ENCODE measurements around the gene LRRC8D.

DNA sequence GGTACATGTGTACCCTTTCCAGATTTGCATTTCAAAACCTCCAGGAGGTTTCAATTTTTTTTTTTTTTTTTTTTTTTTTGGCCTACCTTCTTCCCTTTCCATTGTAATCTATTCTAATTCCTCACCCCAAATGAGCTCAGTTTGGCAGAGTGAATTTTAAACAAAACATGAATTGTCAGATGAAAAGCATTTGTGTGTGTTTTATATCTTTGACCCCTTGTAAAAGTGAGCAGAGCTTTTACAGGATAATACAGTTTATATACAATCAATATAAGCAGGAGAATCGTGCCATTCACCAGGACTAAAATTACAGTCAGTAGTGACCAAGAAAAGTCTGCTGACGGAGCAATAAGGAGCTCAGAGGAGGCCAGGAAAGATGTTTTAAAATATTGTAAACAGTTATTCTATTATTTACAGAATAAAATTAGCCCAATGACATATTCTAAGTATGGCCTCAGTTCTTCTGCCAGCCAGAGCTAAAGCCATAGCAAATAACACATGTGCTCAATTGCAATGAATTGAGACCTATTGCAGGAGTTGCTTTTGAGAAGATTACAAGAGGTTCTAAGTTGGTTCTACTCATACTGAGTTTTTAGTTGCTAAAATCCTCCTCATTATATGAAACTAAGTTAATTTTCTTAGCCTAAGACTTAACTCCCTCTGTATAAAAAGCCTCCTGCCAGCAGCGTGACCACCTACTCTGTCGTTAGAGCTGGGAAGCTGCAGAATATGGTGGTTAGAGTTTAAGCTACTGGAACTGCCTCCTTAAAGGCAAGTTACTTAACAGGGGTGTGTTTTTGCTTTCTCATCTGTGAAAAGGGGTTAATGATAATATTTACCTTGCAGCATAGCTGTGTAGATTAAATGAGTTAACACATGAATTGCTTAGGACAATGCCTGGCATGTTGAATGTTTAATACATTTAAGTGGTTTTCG, 123.3 kb downstream of the LRRC8D start:
- no peak for TF ChIP-seq POLR2A (IDR thresholded peaks at IDR 0.05)
- TF ChIP-seq, protein P1, sequence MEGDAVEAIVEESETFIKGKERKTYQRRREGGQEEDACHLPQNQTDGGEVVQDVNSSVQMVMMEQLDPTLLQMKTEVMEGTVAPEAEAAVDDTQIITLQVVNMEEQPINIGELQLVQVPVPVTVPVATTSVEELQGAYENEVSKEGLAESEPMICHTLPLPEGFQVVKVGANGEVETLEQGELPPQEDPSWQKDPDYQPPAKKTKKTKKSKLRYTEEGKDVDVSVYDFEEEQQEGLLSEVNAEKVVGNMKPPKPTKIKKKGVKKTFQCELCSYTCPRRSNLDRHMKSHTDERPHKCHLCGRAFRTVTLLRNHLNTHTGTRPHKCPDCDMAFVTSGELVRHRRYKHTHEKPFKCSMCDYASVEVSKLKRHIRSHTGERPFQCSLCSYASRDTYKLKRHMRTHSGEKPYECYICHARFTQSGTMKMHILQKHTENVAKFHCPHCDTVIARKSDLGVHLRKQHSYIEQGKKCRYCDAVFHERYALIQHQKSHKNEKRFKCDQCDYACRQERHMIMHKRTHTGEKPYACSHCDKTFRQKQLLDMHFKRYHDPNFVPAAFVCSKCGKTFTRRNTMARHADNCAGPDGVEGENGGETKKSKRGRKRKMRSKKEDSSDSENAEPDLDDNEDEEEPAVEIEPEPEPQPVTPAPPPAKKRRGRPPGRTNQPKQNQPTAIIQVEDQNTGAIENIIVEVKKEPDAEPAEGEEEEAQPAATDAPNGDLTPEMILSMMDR (IDR thresholded peaks at IDR 0.05) = no peak

All from lower leg skin (tissue), 3 donors.